IPS-20b (cell line): ENCODE measurements around the gene ZNF683.
"Not testable (repeated sequence)": the region's sequence is repeated elsewhere in the genome, so short reads cannot be mapped to it uniquely, and the experiment has no call there.

ENCODE experiments used
- H3K27ac ChIP-seq: one replicate; pipeline ENCODE4 v1.5.1; 2013; ENCODE audit warnings: low read length
- H3K27me3 ChIP-seq: 2 replicates; pipeline ENCODE4 v1.6.1; 2013; ENCODE audit warnings: mild to moderate bottlenecking, low read length, inconsistent platforms; ENCODE audit not compliant: insufficient read depth
- H3K36me3 ChIP-seq: 2 replicates; pipeline ENCODE4 v1.6.1; 2013; ENCODE audit warnings: low read depth, mild to moderate bottlenecking, inconsistent platforms, low read length, moderate library complexity; ENCODE audit not compliant: insufficient read depth
- H3K4me1 ChIP-seq: 2 replicates; pipeline ENCODE4 v1.6.1; 2013; ENCODE audit warnings: mild to moderate bottlenecking, control low read depth, inconsistent platforms, low read length, moderate library complexity; ENCODE audit not compliant: insufficient read depth
- H3K4me3 ChIP-seq: 2 replicates; pipeline ENCODE4 v1.5.1; 2013; ENCODE audit warnings: mild to moderate bottlenecking, low read length, inconsistent platforms
- H3K9ac ChIP-seq: 2 replicates; pipeline ENCODE4 v1.6.1; 2013; ENCODE audit warnings: low read depth, mild to moderate bottlenecking, inconsistent platforms, low read length, moderate library complexity
- H3K9me3 ChIP-seq: 2 replicates; pipeline ENCODE4 v1.6.1; 2013; ENCODE audit warnings: mild to moderate bottlenecking, low read depth, low read length, inconsistent platforms; ENCODE audit not compliant: insufficient read depth

ZNF683 gene

DNA sequence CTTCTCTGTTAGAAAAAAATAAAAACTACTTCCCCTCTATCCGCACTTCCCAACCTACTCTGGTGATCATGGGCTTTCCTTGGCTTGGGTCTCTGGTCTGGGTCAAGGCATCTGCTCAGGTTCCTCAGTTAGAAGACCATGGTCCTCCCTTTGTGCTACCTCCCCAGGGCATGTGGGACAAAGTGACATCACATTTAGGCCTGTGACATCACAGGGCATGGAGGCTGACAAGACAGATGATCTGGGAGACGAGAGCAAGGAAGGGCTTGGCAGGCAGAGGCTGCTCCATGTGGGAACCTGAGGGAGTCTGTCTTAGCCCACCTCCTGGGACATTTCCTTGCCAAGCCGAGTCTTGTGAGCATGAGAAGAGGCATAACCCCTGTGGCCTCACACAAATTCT is at the start of gene ZNF683:
Gene ZNF683 (minus strand): TSS at position 140 of the 400 bp plus-strand sequence. CDS start 4,179 bp downstream, outside the sequence.
- not testable (repeated sequence) for H3K4me3 ChIP-seq, H3K9ac ChIP-seq, H3K9me3 ChIP-seq, H3K4me1 ChIP-seq, H3K27ac ChIP-seq, H3K27me3 ChIP-seq, H3K36me3 ChIP-seq

DNA sequence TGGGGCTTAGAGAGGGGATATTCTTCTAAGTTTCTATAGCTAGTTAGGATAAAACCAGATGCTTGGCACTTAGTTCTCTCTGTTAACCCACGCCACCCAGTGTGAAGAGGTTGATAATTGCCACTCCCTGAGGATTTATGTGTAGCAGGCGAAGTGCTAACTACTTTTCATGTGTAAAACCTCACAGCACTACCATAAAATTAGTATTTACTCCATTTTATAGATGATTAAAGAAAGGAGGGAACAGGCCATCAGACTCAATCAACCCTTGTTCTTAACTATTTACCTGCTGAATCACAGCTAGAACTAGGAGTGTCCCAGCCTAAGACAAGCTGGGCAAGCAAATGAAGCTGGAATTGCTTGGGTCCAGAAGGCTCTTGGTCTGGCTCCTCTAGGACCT is 46.9 kb upstream of the ZNF683 start:
- no peaks in the 10 kb centered on the region for H3K9me3 ChIP-seq
- H3K27ac ChIP-seq, result peak overlapping the region; percentile 71
- H3K36me3 ChIP-seq, result peaks cover 84% of the 10 kb centered on the region

GRCh38 chr1:26418865-26419349 is 46.4 kb upstream of the ZNF683 start:
- Histone ChIP-seq H3K27ac (peak overlapping the region; percentile 71), H3K4me3 (peak overlapping the region; percentile 65), H3K9ac (peak overlapping the region; percentile 86), H3K27me3 (no peaks in the 10 kb centered on the region), H3K4me1 (peaks cover 55% of the 10 kb centered on the region), H3K9me3 (no peaks in the 10 kb centered on the region), H3K36me3 (peaks cover 84% of the 10 kb centered on the region)

More for the DNA sequence above, 46.9 kb upstream of the ZNF683 start:
- Histone ChIP-seq H3K4me3 (peak overlapping the region; percentile 64), H3K9ac (peak overlapping the region; percentile 74), H3K4me1 (peaks cover 49% of the 10 kb centered on the region), H3K27me3 (no peaks in the 10 kb centered on the region)

DNA sequence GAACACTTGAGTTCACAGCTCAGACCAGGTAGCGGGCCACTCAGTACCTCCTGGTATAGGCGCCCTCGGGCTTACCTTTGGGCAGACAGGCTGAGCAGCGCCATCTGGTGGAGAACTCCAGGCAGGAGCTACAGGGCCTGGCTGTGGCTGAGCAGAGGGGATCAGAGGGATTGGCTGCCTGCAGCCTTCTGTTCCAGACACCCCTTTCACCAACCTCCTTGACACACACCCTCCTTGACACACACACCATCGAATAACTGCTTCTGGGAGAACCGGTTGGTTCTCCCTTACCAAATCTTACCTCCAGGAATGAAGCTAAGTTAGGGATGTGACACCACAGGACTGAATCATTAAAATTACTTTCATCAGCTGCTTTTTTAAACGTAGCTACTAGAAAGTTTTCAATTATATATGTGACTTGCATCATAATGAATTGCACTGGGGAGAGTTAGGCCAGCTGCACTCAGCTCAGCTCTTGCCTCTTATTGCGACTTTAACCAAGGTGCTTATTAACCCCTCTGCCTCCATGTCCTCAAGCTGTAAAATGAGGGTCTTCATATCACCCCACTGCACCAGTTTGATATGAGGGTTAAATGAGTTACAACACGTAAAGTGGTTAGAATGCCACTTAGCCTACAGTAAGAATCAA is 44.7 kb upstream of the ZNF683 start:
- Histone ChIP-seq H3K27ac (peak overlapping the region; percentile 44), H3K27me3 (no peaks in the 10 kb centered on the region), H3K4me3 (peak overlapping the region; percentile 51), H3K4me1 (peaks cover 57% of the 10 kb centered on the region), H3K36me3 (peaks cover 83% of the 10 kb centered on the region), H3K9me3 (no peaks in the 10 kb centered on the region), H3K9ac (peak overlapping the region; percentile 58; the same call in 1 of the 2 replicates)

GRCh38 chr1:26413031-26413430 is 40.5 kb upstream of the ZNF683 start:
- Histone ChIP-seq H3K4me1 (peaks cover 41% of the 10 kb centered on the region), H3K27ac (peak overlapping the region; percentile 98), H3K27me3 (no peaks in the 10 kb centered on the region), H3K4me3 (peak overlapping the region; percentile 97), H3K9me3 (no peaks in the 10 kb centered on the region), H3K36me3 (peaks cover 67% of the 10 kb centered on the region), H3K9ac (peak overlapping the region; percentile 98)

- Histone ChIP-seq H3K9ac (peak overlapping the region; percentile 98), H3K9me3 (no peaks in the 10 kb centered on the region), H3K4me1 (peaks cover 34% of the 10 kb centered on the region), H3K4me3 (peak overlapping the region; percentile 97), H3K27me3 (no peaks in the 10 kb centered on the region), H3K27ac (peak overlapping the region; percentile 98), H3K36me3 (peaks cover 60% of the 10 kb centered on the region)
These were observed 39.8 kb upstream of the ZNF683 start for GRCh38 chr1:26412180-26412840.

DNA sequence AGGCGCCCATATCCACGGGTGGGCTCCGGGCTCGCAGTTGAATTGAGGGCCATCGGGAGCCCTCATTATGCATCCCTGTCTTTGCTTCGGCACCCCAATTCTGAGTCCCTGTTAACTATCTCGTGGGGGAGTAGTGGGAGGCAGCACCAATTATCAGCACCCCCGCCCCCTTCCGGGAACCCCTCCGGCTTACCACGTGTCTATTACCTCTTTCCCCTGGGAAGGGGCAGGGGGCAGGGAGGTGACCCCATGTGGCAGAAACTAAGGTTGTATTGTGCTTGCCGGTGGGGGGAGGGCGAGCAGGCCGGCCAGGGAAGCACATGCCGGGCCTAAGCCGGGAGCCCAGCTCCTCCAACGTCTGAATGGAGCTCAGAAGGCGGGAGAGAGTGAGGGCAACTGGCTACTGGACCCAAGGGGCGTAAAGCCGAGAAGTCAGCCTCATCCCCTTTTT is 39.1 kb upstream of the ZNF683 start:
- Histone ChIP-seq H3K9ac (peak overlapping the region; percentile 98), H3K9me3 (no peaks in the 10 kb centered on the region), H3K36me3 (peaks cover 57% of the 10 kb centered on the region), H3K27ac (peak overlapping the region; percentile 98), H3K4me3 (peak overlapping the region; percentile 97), H3K4me1 (peaks cover 32% of the 10 kb centered on the region; the same call in 1 of the 2 replicates), H3K27me3 (no peaks in the 10 kb centered on the region)

DNA sequence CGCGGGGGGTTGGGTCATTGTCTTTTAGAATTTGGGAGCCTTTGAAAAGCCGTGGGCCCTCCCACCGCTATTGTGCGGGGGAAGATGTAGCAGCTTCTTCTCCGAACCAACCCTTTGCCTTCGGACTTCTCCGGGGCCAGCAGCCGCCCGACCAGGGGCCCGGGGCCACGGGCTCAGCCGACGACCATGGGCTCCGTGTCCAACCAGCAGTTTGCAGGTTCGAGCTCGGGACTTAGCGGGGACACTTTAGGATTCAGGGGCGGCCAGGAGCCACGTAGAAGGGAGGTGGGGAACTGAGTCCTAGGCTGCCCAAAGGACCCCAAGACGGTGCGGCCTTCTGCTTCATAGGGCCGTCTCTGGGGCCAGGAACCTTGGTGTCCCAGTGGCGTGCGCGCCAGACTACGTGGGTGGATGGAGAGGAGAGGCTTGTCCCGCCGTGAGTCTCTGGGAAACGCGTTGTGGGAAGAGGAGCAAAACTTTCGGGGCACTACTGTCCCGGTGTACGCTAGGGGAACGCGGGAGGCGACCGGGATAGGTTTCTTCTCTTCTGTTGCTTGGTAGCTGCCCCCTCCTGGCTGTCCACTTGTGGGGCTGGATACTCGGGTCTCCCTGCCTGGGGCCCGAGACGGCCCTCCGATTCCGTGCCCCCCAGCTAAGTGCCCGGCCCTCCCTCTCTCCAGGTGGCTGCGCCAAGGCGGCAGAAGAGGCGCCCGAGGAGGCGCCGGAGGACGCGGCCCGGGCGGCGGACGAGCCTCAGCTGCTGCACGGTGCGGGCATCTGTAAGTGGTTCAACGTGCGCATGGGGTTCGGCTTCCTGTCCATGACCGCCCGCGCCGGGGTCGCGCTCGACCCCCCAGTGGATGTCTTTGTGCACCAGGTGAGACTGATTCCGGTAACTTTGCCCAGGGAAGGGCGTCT is 38.4 kb upstream of the ZNF683 start, which contains the start of gene LIN28A:
Gene LIN28A (plus strand): TSS at position 112 of the 918 bp plus-strand sequence. CDS start 75 bp downstream, at position 187.
- Histone ChIP-seq H3K9me3 (no peaks in the 10 kb centered on the region), H3K27me3 (no peaks in the 10 kb centered on the region), H3K36me3 (peaks cover 51% of the 10 kb centered on the region), H3K4me1 (peaks cover 29% of the 10 kb centered on the region; the same call in 1 of the 2 replicates), H3K9ac (peak within 1 kb of the TSS; percentile 98), H3K27ac (peak within 1 kb of the TSS; percentile 98), H3K4me3 (peak within 1 kb of the TSS; percentile 97)

DNA sequence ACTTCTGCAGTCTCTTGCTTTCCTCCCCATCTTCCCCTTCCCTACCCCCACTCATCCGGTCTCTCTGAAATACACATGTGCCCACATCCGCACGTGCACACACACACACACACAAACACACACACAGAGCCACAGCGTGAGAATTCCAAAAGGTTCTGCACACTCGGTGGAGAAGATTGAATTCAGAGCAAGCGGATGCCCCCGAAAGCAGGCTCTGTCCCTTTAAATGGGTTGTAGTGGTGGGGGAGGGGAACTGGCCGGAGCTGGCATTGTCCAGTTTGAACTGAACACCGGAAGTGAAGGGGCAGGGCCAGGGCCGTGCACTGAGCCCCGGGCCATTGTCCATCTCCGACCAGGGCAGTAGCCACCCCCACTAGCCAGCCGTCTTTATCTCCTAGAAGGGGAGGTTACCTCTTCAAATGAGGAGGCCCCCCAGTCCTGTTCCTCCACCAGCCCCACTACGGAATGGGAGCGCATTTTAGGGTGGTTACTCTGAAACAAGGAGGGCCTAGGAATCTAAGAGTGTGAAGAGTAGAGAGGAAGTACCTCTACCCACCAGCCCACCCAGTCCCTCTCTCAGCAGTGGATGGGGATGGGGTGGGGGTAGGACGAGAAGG is 36.7 kb upstream of the ZNF683 start:
- H3K4me3 ChIP-seq, result peak overlapping the region; percentile 97
- H3K9me3 ChIP-seq, result no peaks in the 10 kb centered on the region
- H3K27me3 ChIP-seq, result no peaks in the 10 kb centered on the region
- peaks cover 17% of the 10 kb centered on the region; the same call in 1 of the 2 replicates for H3K4me1 ChIP-seq
- H3K27ac ChIP-seq, result peak overlapping the region; percentile 90
- H3K36me3 ChIP-seq, result peaks cover 34% of the 10 kb centered on the region
- peak overlapping the region; percentile 96 for H3K9ac ChIP-seq

DNA sequence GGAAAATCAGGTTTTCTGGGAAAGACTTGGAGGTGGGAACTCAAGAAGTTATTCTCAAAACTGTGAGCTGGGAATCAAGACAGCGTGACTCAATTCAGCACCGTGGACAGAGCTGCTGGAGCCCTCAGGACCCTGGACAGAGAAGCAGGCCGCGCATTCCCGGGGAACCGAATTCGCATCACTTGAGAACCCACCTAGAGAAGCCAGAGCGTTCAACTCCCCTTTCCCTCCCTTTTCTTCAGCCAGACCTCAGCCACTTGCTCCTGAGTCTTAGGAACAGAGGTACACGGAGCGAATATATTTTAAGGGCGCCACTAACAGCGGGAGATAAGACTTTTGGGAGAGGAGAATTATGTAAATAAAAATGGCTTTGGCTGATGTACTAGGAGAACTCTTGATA is 36.1 kb upstream of the ZNF683 start:
- Histone ChIP-seq H3K36me3 (peaks cover 27% of the 10 kb centered on the region), H3K9ac (peak overlapping the region; percentile 96; the same call in 1 of the 2 replicates), H3K4me3 (peak overlapping the region; percentile 97), H3K9me3 (no peaks in the 10 kb centered on the region), H3K27me3 (no peaks in the 10 kb centered on the region), H3K4me1 (peaks cover 13% of the 10 kb centered on the region; the same call in 1 of the 2 replicates), H3K27ac (no peak overlapping the region)
